ENCODE results near the gene TMEM229A.

GRCh38 chr7:124034754-124035100 lies 1.9 kb upstream of the TMEM229A start:
- TF ChIP-seq POLR2AphosphoS5 (IDR thresholded peaks at IDR 0.05; ENCODE audit: low read length), result no peak
- TF ChIP-seq RUNX3 (IDR thresholded peaks at IDR 0.05; ENCODE audit: low read length), result no peak
- TF ChIP-seq IKZF1 (conservative IDR thresholded peaks at IDR 0.05), result no peak
- no peak for TF ChIP-seq CTCF (IDR thresholded peaks at IDR 0.05 in 2 of 3, conservative IDR thresholded peaks at IDR 0.05 in 1 of 3; ENCODE audit: control insufficient read depth in 2 of 3, extremely low read depth in 1 of 3, insufficient read depth in 1 of 3, low read depth in 3 of 3, low read length in 3 of 3)
- TF ChIP-seq, protein P1, sequence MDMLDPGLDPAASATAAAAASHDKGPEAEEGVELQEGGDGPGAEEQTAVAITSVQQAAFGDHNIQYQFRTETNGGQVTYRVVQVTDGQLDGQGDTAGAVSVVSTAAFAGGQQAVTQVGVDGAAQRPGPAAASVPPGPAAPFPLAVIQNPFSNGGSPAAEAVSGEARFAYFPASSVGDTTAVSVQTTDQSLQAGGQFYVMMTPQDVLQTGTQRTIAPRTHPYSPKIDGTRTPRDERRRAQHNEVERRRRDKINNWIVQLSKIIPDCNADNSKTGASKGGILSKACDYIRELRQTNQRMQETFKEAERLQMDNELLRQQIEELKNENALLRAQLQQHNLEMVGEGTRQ (IDR thresholded peaks at IDR 0.05; ENCODE audit: borderline replicate concordance, low read depth, low read length), result no peak
- TF ChIP-seq SMC3 (IDR thresholded peaks at IDR 0.05; ENCODE audit: borderline replicate concordance, low read length), result no peak
- TF ChIP-seq RAD51 (IDR thresholded peaks at IDR 0.05), result no peak
- no peak for TF ChIP-seq SRF (IDR thresholded peaks at IDR 0.05; ENCODE audit: low read depth in 2 of 2, low read length in 2 of 2)
